HUES64 (cell line): ENCODE results near the gene ARHGEF17.

Experiments
- H3K27ac ChIP-seq: 2 replicates; pipeline ENCODE4 v1.7.0; 2013; ENCODE audit warnings: low read depth, low read length, inconsistent platforms
- H3K27me3 ChIP-seq: 2 replicates; pipeline ENCODE4 v1.6.1; 2013; ENCODE audit warnings: mild to moderate bottlenecking, low read length; ENCODE audit not compliant: insufficient read depth
- H3K36me3 ChIP-seq: 2 replicates; pipeline ENCODE4 v1.6.1; 2013; ENCODE audit warnings: mild to moderate bottlenecking, low read length; ENCODE audit not compliant: insufficient read depth
- H3K4me1 ChIP-seq: 2 replicates; pipeline ENCODE4 v1.6.1; 2013; ENCODE audit warnings: mild to moderate bottlenecking, low read length, moderate library complexity; ENCODE audit not compliant: insufficient read depth
- H3K4me3 ChIP-seq: 2 replicates; pipeline ENCODE4 v1.5.1; 2013; ENCODE audit warnings: mild to moderate bottlenecking, low read length, moderate library complexity
- H3K9ac ChIP-seq: 2 replicates; pipeline ENCODE4 v1.6.1; 2013; ENCODE audit warnings: mild to moderate bottlenecking, low read depth, low read length
- H3K9me3 ChIP-seq: 2 replicates; pipeline ENCODE4 v1.6.1; 2013; ENCODE audit warnings: low read depth, low read length; ENCODE audit not compliant: insufficient read depth
- WGBS: fragments of 150-250, 120-280 bp; methylation state at CpG from one replicate; pipeline ENCODE4 v1.1.7; 2013; ENCODE audit warnings: missing lambda C conversion rate; 5-methylcytosine and 5-hydroxymethylcytosine counted together

The ARHGEF17 gene

GRCh38 chr11:73379189-73379880, 71.3 kb downstream of the ARHGEF17 start:
- WGBS = 89% methylated on average over 10 of the region's 10 CpGs
- no peaks in the 10 kb centered on the region for H3K36me3 ChIP-seq
- peaks cover 8% of the 10 kb centered on the region; the same call in 1 of the 2 replicates for H3K27me3 ChIP-seq
- H3K9me3 ChIP-seq = no peaks in the 10 kb centered on the region
- peaks cover 6% of the 10 kb centered on the region for H3K4me1 ChIP-seq
- H3K9ac ChIP-seq = no peak overlapping the region
- no peak overlapping the region for H3K27ac ChIP-seq
- no peak overlapping the region for H3K4me3 ChIP-seq

GRCh38 chr11:73380331-73380730, 72.3 kb downstream of the ARHGEF17 start:
- 87% methylated on average over 7 of the region's 7 CpGs for WGBS
- peaks cover 6% of the 10 kb centered on the region for H3K4me1 ChIP-seq
- H3K9me3 ChIP-seq = no peaks in the 10 kb centered on the region
- H3K27me3 ChIP-seq = peaks cover 8% of the 10 kb centered on the region; the same call in 1 of the 2 replicates
- no peaks in the 10 kb centered on the region for H3K36me3 ChIP-seq
- H3K27ac ChIP-seq = no peak overlapping the region
- no peak overlapping the region for H3K4me3 ChIP-seq
- no peak overlapping the region for H3K9ac ChIP-seq

- no peaks in the 10 kb centered on the region for H3K9me3 ChIP-seq
- no peak overlapping the region for H3K4me3 ChIP-seq
- no peak overlapping the region for H3K27ac ChIP-seq
- H3K27me3 ChIP-seq = peaks cover 8% of the 10 kb centered on the region; the same call in 1 of the 2 replicates
- H3K9ac ChIP-seq = no peak overlapping the region
- WGBS = 90% methylated on average over 4 of the region's 4 CpGs
- no peaks in the 10 kb centered on the region for H3K36me3 ChIP-seq
- H3K4me1 ChIP-seq = peaks cover 3% of the 10 kb centered on the region
These were observed 72.9 kb downstream of the ARHGEF17 start for GRCh38 chr11:73380897-73381410.

- no peaks in the 10 kb centered on the region for H3K36me3 ChIP-seq
- H3K4me1 ChIP-seq = peaks cover 3% of the 10 kb centered on the region
- WGBS = 91% methylated on average over 6 of the region's 6 CpGs
These were observed 73.5 kb downstream of the ARHGEF17 start for GRCh38 chr11:73381589-73381988.

GRCh38 chr11:73382183-73382582, 74.1 kb downstream of the ARHGEF17 start:
- no peak overlapping the region for H3K27ac ChIP-seq
- 96% methylated on average over 7 of the region's 7 CpGs for whole genome bisulfite sequencing
- peaks cover 3% of the 10 kb centered on the region for H3K4me1 ChIP-seq
- H3K4me3 ChIP-seq = no peak overlapping the region
- H3K36me3 ChIP-seq = no peaks in the 10 kb centered on the region
- H3K9ac ChIP-seq = no peak overlapping the region
- no peaks in the 10 kb centered on the region for H3K9me3 ChIP-seq
- H3K27me3 ChIP-seq = peaks cover 2% of the 10 kb centered on the region; the same call in 1 of the 2 replicates

More at GRCh38 chr11:73381589-73381988, 73.5 kb downstream of the ARHGEF17 start:
- no peak overlapping the region for H3K4me3 ChIP-seq
- peaks cover 8% of the 10 kb centered on the region; the same call in 1 of the 2 replicates for H3K27me3 ChIP-seq
- H3K9me3 ChIP-seq = no peaks in the 10 kb centered on the region
- no peak overlapping the region for H3K27ac ChIP-seq
- H3K9ac ChIP-seq = no peak overlapping the region

- H3K4me3 ChIP-seq = no peak overlapping the region
- WGBS = 88% methylated on average over 3 of the region's 3 CpGs
- no peak overlapping the region for H3K27ac ChIP-seq
- no peak overlapping the region for H3K9ac ChIP-seq
- no peaks in the 10 kb centered on the region for H3K9me3 ChIP-seq
- no peaks in the 10 kb centered on the region for H3K27me3 ChIP-seq
- no peaks in the 10 kb centered on the region for H3K36me3 ChIP-seq
- peaks cover 2% of the 10 kb centered on the region for H3K4me1 ChIP-seq
These were observed 74.7 kb downstream of the ARHGEF17 start for GRCh38 chr11:73382747-73383146.

GRCh38 chr11:73383249-73384124, 75.4 kb downstream of the ARHGEF17 start:
- no peaks in the 10 kb centered on the region for H3K36me3 ChIP-seq
- H3K27me3 ChIP-seq = no peaks in the 10 kb centered on the region
- H3K4me3 ChIP-seq = no peak overlapping the region
- no peaks in the 10 kb centered on the region for H3K9me3 ChIP-seq
- H3K27ac ChIP-seq = no peak overlapping the region
- no peak overlapping the region for H3K9ac ChIP-seq
- no peaks in the 10 kb centered on the region; the same call in none of the 2 replicates for H3K4me1 ChIP-seq
- 79% methylated on average over 9 of the region's 9 CpGs for WGBS

- H3K4me3 ChIP-seq = no peak overlapping the region
- 85% methylated on average over 7 of the region's 7 CpGs for whole genome bisulfite sequencing
- no peaks in the 10 kb centered on the region for H3K9me3 ChIP-seq
- H3K27ac ChIP-seq = no peak overlapping the region
- no peaks in the 10 kb centered on the region for H3K36me3 ChIP-seq
- H3K27me3 ChIP-seq = no peaks in the 10 kb centered on the region
- H3K9ac ChIP-seq = no peak overlapping the region
- no peaks in the 10 kb centered on the region; the same call in 1 of the 2 replicates for H3K4me1 ChIP-seq
These were observed 76.0 kb downstream of the ARHGEF17 start for GRCh38 chr11:73384125-73384441.

- Histone ChIP-seq H3K27ac (no peak overlapping the region), H3K27me3 (no peaks in the 10 kb centered on the region), H3K4me1 (no peaks in the 10 kb centered on the region; the same call in 1 of the 2 replicates), H3K9ac (no peak overlapping the region), H3K36me3 (no peaks in the 10 kb centered on the region), H3K9me3 (no peaks in the 10 kb centered on the region), H3K4me3 (no peak overlapping the region)
- WGBS = 88% methylated on average over 4 of the region's 4 CpGs
These were observed 76.4 kb downstream of the ARHGEF17 start for GRCh38 chr11:73384531-73384871.

GRCh38 chr11:73384872-73385689, 77.0 kb downstream of the ARHGEF17 start:
- H3K9me3 ChIP-seq = no peaks in the 10 kb centered on the region
- WGBS = 83% methylated on average over 20 of the region's 21 CpGs
- no peaks in the 10 kb centered on the region for H3K36me3 ChIP-seq
- no peak overlapping the region for H3K27ac ChIP-seq
- no peak overlapping the region for H3K4me3 ChIP-seq
- no peak overlapping the region for H3K9ac ChIP-seq
- H3K4me1 ChIP-seq = no peaks in the 10 kb centered on the region; the same call in 1 of the 2 replicates
- no peaks in the 10 kb centered on the region for H3K27me3 ChIP-seq
